Trophoblast cell (in vitro differentiated cells and primary cell): ENCODE measurements around the gene ZNF681.

Experiments
- DNase-seq, 2 donors: peaks; one replicate each; pipeline ENCODE4 v3.0.0-alpha.2; 2016
- H2AFZ ChIP-seq: 2 replicates; pipeline ENCODE4 v1.6.1; 2013; ENCODE audit warnings: low read length, moderate library complexity, mild to moderate bottlenecking; ENCODE audit not compliant: insufficient read depth, poor library complexity
- H2AK5ac ChIP-seq: 2 replicates; pipeline ENCODE4 v1.6.1; 2013; ENCODE audit warnings: mild to moderate bottlenecking, low read length
- H2BK120ac ChIP-seq: 2 replicates; pipeline ENCODE4 v1.6.1; 2013; ENCODE audit warnings: low read length, mild to moderate bottlenecking, moderate library complexity; ENCODE audit not compliant: insufficient read depth, poor library complexity
- H2BK12ac ChIP-seq: 2 replicates; pipeline ENCODE4 v1.6.1; 2013; ENCODE audit warnings: mild to moderate bottlenecking, low read length, moderate library complexity
- H2BK5ac ChIP-seq: 2 replicates; pipeline ENCODE4 v1.6.1; 2013; ENCODE audit warnings: low read length, low read depth, moderate library complexity, mild to moderate bottlenecking; ENCODE audit not compliant: poor library complexity
- H3K14ac ChIP-seq: 2 replicates; pipeline ENCODE4 v1.6.1; 2013; ENCODE audit warnings: mild to moderate bottlenecking, low read length
- H3K18ac ChIP-seq: 2 replicates; pipeline ENCODE4 v1.6.1; 2013; ENCODE audit warnings: mild to moderate bottlenecking, low read length
- H3K23ac ChIP-seq: 2 replicates; pipeline ENCODE4 v1.6.1; 2013; ENCODE audit warnings: low read length
- H3K27ac ChIP-seq: 2 replicates; pipeline ENCODE4 v1.5.1; 2013; ENCODE audit warnings: low read depth, mild to moderate bottlenecking, inconsistent platforms, low read length, moderate library complexity
- H3K27me3 ChIP-seq: 2 replicates; pipeline ENCODE4 v1.6.1; 2013; ENCODE audit warnings: inconsistent platforms, mild to moderate bottlenecking, low read length, moderate library complexity; ENCODE audit not compliant: insufficient read depth
- H3K36me3 ChIP-seq, 2 experiments: 1 replicate in 1 of 2; 2 replicates in 1 of 2; pipeline ENCODE4 v1.6.1; 2013; ENCODE audit warnings: low read length in 2 of 2, mild to moderate bottlenecking in 2 of 2, moderate library complexity in 1 of 2; ENCODE audit not compliant: insufficient read depth in 2 of 2, control insufficient read depth in 1 of 2
- H3K4ac ChIP-seq: 2 replicates; pipeline ENCODE4 v1.6.1; 2013; ENCODE audit warnings: low read depth, mild to moderate bottlenecking, low read length, moderate library complexity
- H3K4me1 ChIP-seq, 2 experiments: 1 replicate in 1 of 2; 2 replicates in 1 of 2; pipeline ENCODE4 v1.6.1; 2013; ENCODE audit warnings: low read length in 2 of 2, mild to moderate bottlenecking in 2 of 2, moderate library complexity in 1 of 2; ENCODE audit not compliant: insufficient read depth in 2 of 2, control insufficient read depth in 1 of 2
- H3K4me2 ChIP-seq: 2 replicates; pipeline ENCODE4 v1.6.1; 2013; ENCODE audit warnings: inconsistent platforms, mild to moderate bottlenecking, low read length, moderate library complexity
- H3K4me3 ChIP-seq: 2 replicates; pipeline ENCODE4 v1.5.1; 2013; ENCODE audit warnings: mild to moderate bottlenecking, low read depth, low read length, inconsistent platforms
- H3K79me1 ChIP-seq: one replicate; pipeline ENCODE4 v1.6.1; 2013; ENCODE audit warnings: low read length
- H3K79me2 ChIP-seq: 2 replicates; pipeline ENCODE4 v1.6.1; 2013; ENCODE audit warnings: low read length, mild to moderate bottlenecking; ENCODE audit not compliant: control insufficient read depth, insufficient read depth, poor library complexity
- H3K9ac ChIP-seq: 2 replicates; pipeline ENCODE4 v1.6.1; 2013; ENCODE audit warnings: mild to moderate bottlenecking, low read length
- H3K9me3 ChIP-seq: 2 replicates; pipeline ENCODE4 v1.6.1; 2013; ENCODE audit warnings: low read depth, mild to moderate bottlenecking, control low read depth, inconsistent platforms, low read length; ENCODE audit not compliant: insufficient read depth
- H4K12ac ChIP-seq: 2 replicates; pipeline ENCODE4 v1.6.1; 2013; ENCODE audit warnings: low read depth, mild to moderate bottlenecking, low read length, moderate library complexity
- H4K8ac ChIP-seq: 2 replicates; pipeline ENCODE4 v1.6.1; 2013; ENCODE audit warnings: low read depth, mild to moderate bottlenecking, low read length, moderate library complexity
- H4K91ac ChIP-seq: one replicate; pipeline ENCODE4 v1.6.1; 2013; ENCODE audit warnings: low read depth, mild to moderate bottlenecking, low read length, moderate library complexity
- WGBS: extraction: QIAGEN DNeasy Blood & Tissue Kit; methylation state at CpG from one replicate; pipeline ENCODE4 v1.1.7; 2013; ENCODE audit warnings: missing lambda C conversion rate; ENCODE audit not compliant: insufficient read length, insufficient coverage; ENCODE audit errors: extremely low coverage; 5-methylcytosine and 5-hydroxymethylcytosine counted together

ZNF681 gene

GRCh38 chr19:23785982-23786381 lies 27.3 kb upstream of the ZNF681 start:
- H2AK5ac ChIP-seq = no peak overlapping the region
- H3K4ac ChIP-seq = no peak overlapping the region
- no peak overlapping the region for H2BK120ac ChIP-seq
- no peaks in the 10 kb centered on the region for H3K27me3 ChIP-seq
- H3K4me2 ChIP-seq = no peak overlapping the region
- H3K23ac ChIP-seq = no peak overlapping the region
- DNase-seq = no peak
- no peak overlapping the region for H3K18ac ChIP-seq
- H2BK5ac ChIP-seq = no peak overlapping the region
- H3K79me1 ChIP-seq = no peaks in the 10 kb centered on the region
- H4K8ac ChIP-seq = no peak overlapping the region
- no peaks in the 10 kb centered on the region for H3K79me2 ChIP-seq
- no peaks in the 10 kb centered on the region for H3K4me1 ChIP-seq
- no peak overlapping the region for H3K4me3 ChIP-seq
- no peak overlapping the region for H3K9ac ChIP-seq
- no CpG with 5 or more reads among the region's 3 CpGs for WGBS
- H3K14ac ChIP-seq = no peak overlapping the region
- no peak overlapping the region for H3K27ac ChIP-seq
- no peak overlapping the region for H4K91ac ChIP-seq
- H3K36me3 ChIP-seq = peaks cover 9 to 34% of the 10 kb centered on the region in 2 experiments
- no peak overlapping the region for H2AFZ ChIP-seq
- no peak overlapping the region for H2BK12ac ChIP-seq
- H3K9me3 ChIP-seq = peaks cover 4% of the 10 kb centered on the region
- H4K12ac ChIP-seq = no peak overlapping the region

- Histone ChIP-seq H3K27ac (no peak overlapping the region), H3K4me2 (no peak overlapping the region), H3K4me1 (no peaks in the 10 kb centered on the region), H2AFZ (no peak overlapping the region), H2BK12ac (no peak overlapping the region), H3K79me2 (no peaks in the 10 kb centered on the region), H3K9ac (no peak overlapping the region), H3K4ac (no peak overlapping the region), H3K23ac (no peak overlapping the region), H3K4me3 (no peak overlapping the region), H2BK5ac (no peak overlapping the region), H3K79me1 (no peaks in the 10 kb centered on the region), H3K27me3 (no peaks in the 10 kb centered on the region), H3K14ac (no peak overlapping the region), H3K36me3 (peaks cover 3 to 33% of the 10 kb centered on the region in 2 experiments), H4K8ac (no peak overlapping the region), H3K9me3 (no peaks in the 10 kb centered on the region), H3K18ac (no peak overlapping the region), H4K91ac (no peak overlapping the region), H2AK5ac (no peak overlapping the region), H4K12ac (no peak overlapping the region), H2BK120ac (no peak overlapping the region)
- DNase-seq = peak in 1 of 2 donors; percentile 62
- WGBS = no CpG with 5 or more reads among the region's 2 CpGs
Observed at GRCh38 chr19:23784274-23784673, 25.6 kb upstream of the ZNF681 start.

- H3K79me2 ChIP-seq = no peaks in the 10 kb centered on the region
- H3K79me1 ChIP-seq = no peaks in the 10 kb centered on the region
- no peaks in the 10 kb centered on the region for H3K9me3 ChIP-seq
- H3K4ac ChIP-seq = no peak overlapping the region
- H3K4me2 ChIP-seq = no peak overlapping the region
- DNase-seq = peak; percentile 79 to 86
- no peak overlapping the region for H2BK12ac ChIP-seq
- H2BK5ac ChIP-seq = no peak overlapping the region
- no peak overlapping the region for H3K4me3 ChIP-seq
- H2BK120ac ChIP-seq = no peak overlapping the region
- no peak overlapping the region for H3K23ac ChIP-seq
- no peak overlapping the region for H3K9ac ChIP-seq
- no peak overlapping the region for H4K91ac ChIP-seq
- peaks cover 3 to 33% of the 10 kb centered on the region in 2 experiments for H3K36me3 ChIP-seq
- H3K4me1 ChIP-seq = no peaks in the 10 kb centered on the region
- H2AK5ac ChIP-seq = no peak overlapping the region
- H2AFZ ChIP-seq = no peak overlapping the region
- no peak overlapping the region for H4K12ac ChIP-seq
- no peak overlapping the region for H3K27ac ChIP-seq
- no peak overlapping the region for H3K14ac ChIP-seq
- no peak overlapping the region for H3K18ac ChIP-seq
- H4K8ac ChIP-seq = no peak overlapping the region
- WGBS = no CpG with 5 or more reads among the region's 1 CpG
- no peaks in the 10 kb centered on the region for H3K27me3 ChIP-seq
Observed at GRCh38 chr19:23783636-23784035, 24.9 kb upstream of the ZNF681 start.

GRCh38 chr19:23779645-23780044 lies 21.0 kb upstream of the ZNF681 start:
- Histone ChIP-seq H3K18ac (no peak overlapping the region), H4K8ac (no peak overlapping the region), H3K23ac (no peak overlapping the region), H2BK12ac (no peak overlapping the region), H2BK5ac (no peak overlapping the region), H2AK5ac (no peak overlapping the region), H3K9ac (no peak overlapping the region), H3K27ac (no peak overlapping the region), H3K27me3 (no peaks in the 10 kb centered on the region), H2AFZ (no peak overlapping the region), H3K36me3 (peaks cover 6 to 46% of the 10 kb centered on the region in 2 experiments), H4K91ac (no peak overlapping the region), H3K4me2 (no peak overlapping the region), H4K12ac (no peak overlapping the region), H3K4me1 (no peaks in the 10 kb centered on the region), H3K79me1 (no peaks in the 10 kb centered on the region), H3K4ac (no peak overlapping the region), H2BK120ac (no peak overlapping the region), H3K79me2 (no peaks in the 10 kb centered on the region), H3K14ac (no peak overlapping the region), H3K9me3 (no peaks in the 10 kb centered on the region), H3K4me3 (no peak overlapping the region)
- DNase-seq = peak; percentile 96 to 98
- WGBS = no CpG with 5 or more reads among the region's 7 CpGs
